Measurements from ENCODE around the gene PPP1R15B. TPM values are rescaled to one million over a fixed set of nuclear protein-coding genes. Genes with fewer than 3 reads are reported as not detected.
A peak's percentile ranks its signal among the peaks of the same experiment; 100 is the strongest.

Gene PPP1R15B
- total RNA-seq, 4 donors from 2014 or later: 20.5 to 58.9 (median 46.4) TPM

GRCh38 chr1:204421441-204421840 is 9.8 kb upstream of the PPP1R15B start:
- no peaks in the 10 kb centered on the region for H3K4me1 ChIP-seq
- DNase-seq: no peak
- peak overlapping the region in 1 of 2 donors; percentile 61 for H3K27ac ChIP-seq
- no peaks in the 10 kb centered on the region for H3K9me3 ChIP-seq
- no peaks in the 10 kb centered on the region for H3K36me3 ChIP-seq
- intact Hi-C loops (cut with DNase I; ENCODE audit: low total_unique reads): no loop called here
- no peak overlapping the region for H3K4me3 ChIP-seq
- TF ChIP-seq POLR2A (IDR thresholded peaks at IDR 0.05) (no peak), CTCF (IDR thresholded peaks at IDR 0.05) (no peak)
- no peaks in the 10 kb centered on the region for H3K27me3 ChIP-seq

GRCh38 chr1:204420039-204421004 is 8.7 kb upstream of the PPP1R15B start:
- intact Hi-C loops (cut with DNase I; ENCODE audit: low total_unique reads): no loop called here
- peak in 1 of 2 donors; percentile 7 for DNase-seq

GRCh38 chr1:204419064-204419403 is 7.4 kb upstream of the PPP1R15B start:
- intact Hi-C loops (cut with DNase I; ENCODE audit: low total_unique reads): no loop called here
- DNase-seq: no peak
- H3K9me3 ChIP-seq: no peaks in the 10 kb centered on the region
- H3K4me3 ChIP-seq: no peak overlapping the region
- no peaks in the 10 kb centered on the region for H3K36me3 ChIP-seq
- TF ChIP-seq POLR2A (IDR thresholded peaks at IDR 0.05): no peak
- TF ChIP-seq CTCF (IDR thresholded peaks at IDR 0.05): no peak
- no peaks in the 10 kb centered on the region for H3K4me1 ChIP-seq
- H3K27me3 ChIP-seq: no peaks in the 10 kb centered on the region
- H3K27ac ChIP-seq: peak overlapping the region; percentile 78 to 87

More at GRCh38 chr1:204420039-204421004, 8.7 kb upstream of the PPP1R15B start:
- Histone ChIP-seq H3K9me3 (no peaks in the 10 kb centered on the region), H3K27ac (peak overlapping the region in 1 of 2 donors; percentile 46), H3K27me3 (no peaks in the 10 kb centered on the region), H3K4me3 (no peak overlapping the region), H3K36me3 (no peaks in the 10 kb centered on the region), H3K4me1 (no peaks in the 10 kb centered on the region)
- TF ChIP-seq POLR2A (IDR thresholded peaks at IDR 0.05): no peak
- TF ChIP-seq CTCF (IDR thresholded peaks at IDR 0.05): no peak

- intact Hi-C loops (cut with DNase I; ENCODE audit: low total_unique reads): no loop called here
- Histone ChIP-seq H3K4me1 (no peaks in the 10 kb centered on the region), H3K9me3 (no peaks in the 10 kb centered on the region), H3K27ac (peak overlapping the region; percentile 78 to 87), H3K4me3 (no peak overlapping the region), H3K27me3 (no peaks in the 10 kb centered on the region), H3K36me3 (no peaks in the 10 kb centered on the region)
- DNase-seq: peak in 1 of 2 donors; percentile 22
- TF ChIP-seq CTCF (IDR thresholded peaks at IDR 0.05) (no peak), POLR2A (IDR thresholded peaks at IDR 0.05) (no peak)
These were observed 6.8 kb upstream of the PPP1R15B start for GRCh38 chr1:204418174-204419063.

Measured in uterus (tissue), 4 donors.